Karpas-422 (cell line): ENCODE measurements around the gene CCR3. TPM values are rescaled to one million over a fixed set of nuclear protein-coding genes. Genes with fewer than 3 reads are reported as not detected.
A peak's percentile ranks its signal among the peaks of the same experiment; 100 is the strongest.

Source experiments
- DNase-seq: peaks from one replicate; pipeline ENCODE4 v3.0.0-alpha.2; 2015
- H2AFZ ChIP-seq: fragments of 200-600 bp; sonication (generic); 2 replicates; pipeline ENCODE4 v1.6.1; 2014; ENCODE audit warnings: antibody characterized with exemption, low read length, mixed read lengths
- H3K27ac ChIP-seq: fragments of 200-600 bp; sonication (generic); 2 replicates; pipeline ENCODE4 v1.5.1; 2014; ENCODE audit warnings: mild to moderate bottlenecking, low read length, moderate library complexity
- H3K27me3 ChIP-seq: fragments of 200-600 bp; sonication (generic); 2 replicates; pipeline ENCODE4 v1.6.1; 2014; ENCODE audit warnings: low read length, mixed read lengths
- H3K36me3 ChIP-seq: fragments of 200-600 bp; sonication (generic); 2 replicates; pipeline ENCODE4 v1.6.1; 2014; ENCODE audit warnings: low read length, mixed read lengths; ENCODE audit not compliant: insufficient read depth
- H3K4me1 ChIP-seq: fragments of 200-600 bp; sonication (generic); 2 replicates; pipeline ENCODE4 v1.6.1; 2014; ENCODE audit warnings: mild to moderate bottlenecking, low read length, mixed read lengths
- H3K4me2 ChIP-seq: fragments of 200-600 bp; sonication (generic); 2 replicates; pipeline ENCODE4 v1.6.1; 2014; ENCODE audit warnings: low read length, low read depth, mild to moderate bottlenecking; ENCODE audit not compliant: poor library complexity, severe bottlenecking
- H3K4me3 ChIP-seq: fragments of 200-600 bp; sonication (generic); 2 replicates; pipeline ENCODE4 v1.5.1; 2014; ENCODE audit warnings: mild to moderate bottlenecking, antibody characterized with exemption, low read length, mixed read lengths
- H3K79me2 ChIP-seq: fragments of 200-600 bp; sonication (generic); 2 replicates; pipeline ENCODE4 v1.6.1; 2014; ENCODE audit warnings: mild to moderate bottlenecking, low read length, mixed read lengths
- H3K9ac ChIP-seq: fragments of 200-600 bp; sonication (generic); 2 replicates; pipeline ENCODE4 v1.6.0; 2014; ENCODE audit warnings: low read length
- H3K9me2 ChIP-seq: fragments of 200-600 bp; sonication (generic), shearing (Covaris generic); replicated peaks from 2 replicates; pipeline ENCODE4 v1.6.0; 2014; ENCODE audit warnings: mild to moderate bottlenecking, low read length, moderate library complexity; ENCODE audit not compliant: insufficient read depth
- H3K9me3 ChIP-seq: fragments of 300-700, 200-600 bp; sonication (generic); 2 replicates; pipeline ENCODE4 v1.6.1; 2014; ENCODE audit warnings: low read length, mixed read lengths
- H4K20me1 ChIP-seq: fragments of 200-600 bp; sonication (generic); 2 replicates; pipeline ENCODE4 v1.6.1; 2014; ENCODE audit warnings: mild to moderate bottlenecking, antibody characterized with exemption, low read length, low read depth; ENCODE audit not compliant: insufficient read depth
- total RNA-seq: library from RNA; depleted of rRNA; stranded (reverse); fragments of >200 nt; shearing (Covaris generic); gene quantifications from 2 replicates; pipeline ENCODE4 v1.2.3, GENCODE V29; 2014; ENCODE audit warnings: low replicate concordance

Gene CCR3
- total RNA-seq, 1 experiment from 2014 or later: not detected

DNA sequence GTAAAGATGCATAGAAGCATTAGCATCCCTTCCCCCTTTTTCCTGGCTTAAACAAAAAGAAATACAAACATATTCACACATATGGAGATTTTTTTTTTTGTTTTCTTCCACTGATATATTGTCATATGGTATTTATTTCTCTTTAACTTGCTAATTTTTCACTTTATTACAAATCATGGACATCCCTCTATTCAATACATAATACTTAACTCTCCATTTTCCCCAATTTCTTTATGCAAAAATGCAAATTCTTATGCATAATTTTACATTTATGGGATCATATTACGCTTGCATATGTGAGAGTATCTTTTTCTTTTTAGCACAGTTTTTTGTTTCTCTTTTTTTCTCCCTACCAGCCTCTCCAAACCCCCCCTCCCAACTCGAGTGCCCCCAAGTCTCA is 48.8 kb downstream of the CCR3 start:
- Histone ChIP-seq H3K4me2 (no peak overlapping the region), H3K9me3 (no peaks in the 10 kb centered on the region), H3K9ac (no peak overlapping the region), H3K79me2 (no peaks in the 10 kb centered on the region), H3K4me3 (no peak overlapping the region), H3K4me1 (no peaks in the 10 kb centered on the region), H3K36me3 (no peaks in the 10 kb centered on the region), H3K27ac (no peak overlapping the region), H4K20me1 (no peaks in the 10 kb centered on the region), H2AFZ (no peak overlapping the region), H3K27me3 (no peaks in the 10 kb centered on the region), H3K9me2 (no peaks in the 10 kb centered on the region)
- no peak for DNase-seq

DNA sequence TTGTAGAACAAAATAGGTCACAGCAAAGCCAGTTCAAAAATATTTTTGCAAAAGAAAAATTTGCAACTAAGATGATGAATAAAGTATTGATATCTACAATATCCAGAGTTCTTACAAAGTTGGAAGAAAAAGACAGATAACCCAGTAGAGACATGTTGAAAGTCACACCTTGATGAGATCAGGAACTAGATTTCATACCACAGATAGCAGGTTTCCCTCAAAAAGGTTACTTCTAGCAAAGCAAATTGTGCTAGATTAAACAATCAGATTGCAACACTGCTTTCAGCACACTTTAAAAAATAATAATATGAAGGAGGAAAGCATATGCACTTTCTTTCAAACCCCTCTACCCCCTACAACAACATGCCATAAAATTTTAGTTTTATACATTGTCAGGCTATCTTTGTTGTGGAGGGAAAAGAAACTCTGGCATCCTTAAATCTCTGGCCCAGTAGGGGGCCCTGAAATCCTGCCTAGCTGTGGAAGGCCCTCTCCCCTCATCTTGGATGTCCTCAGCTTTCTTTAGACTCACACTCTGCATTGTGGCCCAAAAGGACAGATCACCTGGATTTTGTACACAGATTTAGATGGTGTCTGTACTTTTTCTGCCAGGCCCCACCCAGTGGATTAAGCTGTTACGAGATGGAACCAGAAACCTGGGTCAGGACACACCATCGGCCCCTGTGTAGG is 50.9 kb downstream of the CCR3 start:
- H4K20me1 ChIP-seq: no peaks in the 10 kb centered on the region
- H3K9me3 ChIP-seq: no peaks in the 10 kb centered on the region
- no peaks in the 10 kb centered on the region for H3K36me3 ChIP-seq
- no peaks in the 10 kb centered on the region for H3K9me2 ChIP-seq
- no peak overlapping the region for H3K27ac ChIP-seq
- DNase-seq: no peak
- no peak overlapping the region for H3K4me2 ChIP-seq
- no peak overlapping the region for H3K4me3 ChIP-seq
- H3K79me2 ChIP-seq: no peaks in the 10 kb centered on the region
- no peaks in the 10 kb centered on the region for H3K27me3 ChIP-seq
- H3K4me1 ChIP-seq: peaks cover 4% of the 10 kb centered on the region
- no peak overlapping the region for H3K9ac ChIP-seq
- H2AFZ ChIP-seq: no peak overlapping the region

DNA sequence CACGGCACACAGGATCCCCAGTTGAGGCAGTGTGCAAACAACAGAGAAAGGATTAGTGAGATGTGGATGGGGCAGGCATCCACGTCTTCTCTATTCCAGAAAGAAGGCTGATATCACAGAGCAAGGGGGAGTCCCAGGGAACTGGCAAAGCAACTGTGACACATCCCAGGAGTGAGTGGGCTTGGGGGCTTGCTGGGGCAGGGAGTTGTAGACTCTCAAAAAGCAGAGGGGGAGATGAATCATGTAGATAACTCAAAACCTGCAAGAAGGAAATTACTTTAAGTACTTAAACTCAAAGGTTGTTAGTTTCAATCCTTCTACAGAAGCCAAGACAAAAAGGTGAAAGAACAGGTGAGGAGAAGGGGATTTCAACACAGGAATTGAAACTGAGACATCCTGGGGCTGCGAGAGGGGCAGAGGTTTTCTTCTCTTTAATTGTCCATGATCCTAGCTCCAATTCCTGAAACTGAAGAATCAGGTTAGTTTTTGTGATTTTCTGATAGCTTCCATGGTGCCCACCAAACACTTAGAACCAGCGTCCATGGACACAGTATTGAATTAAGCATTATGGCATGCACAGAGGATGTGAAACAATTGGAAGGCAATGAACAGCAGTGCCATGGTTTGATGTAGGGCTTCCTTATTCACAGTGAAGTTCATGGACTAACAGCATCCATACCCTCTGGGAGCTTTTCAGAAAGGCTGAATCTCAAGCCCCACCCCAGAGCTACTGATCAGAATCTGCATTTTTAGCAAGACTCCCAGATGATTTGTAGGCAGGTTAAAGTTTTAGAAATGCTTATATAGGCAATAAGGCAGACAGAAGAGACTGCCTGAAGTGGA is 52.0 kb downstream of the CCR3 start:
- no peak overlapping the region for H3K9ac ChIP-seq
- DNase-seq: no peak
- H3K27ac ChIP-seq: no peak overlapping the region
- peaks cover 14% of the 10 kb centered on the region for H3K4me1 ChIP-seq
- no peaks in the 10 kb centered on the region for H3K36me3 ChIP-seq
- H3K79me2 ChIP-seq: no peaks in the 10 kb centered on the region
- no peaks in the 10 kb centered on the region for H3K9me2 ChIP-seq
- H3K4me3 ChIP-seq: no peak overlapping the region
- H3K4me2 ChIP-seq: no peak overlapping the region
- no peaks in the 10 kb centered on the region for H3K27me3 ChIP-seq
- no peaks in the 10 kb centered on the region for H4K20me1 ChIP-seq
- H3K9me3 ChIP-seq: no peaks in the 10 kb centered on the region
- no peak overlapping the region for H2AFZ ChIP-seq

DNA sequence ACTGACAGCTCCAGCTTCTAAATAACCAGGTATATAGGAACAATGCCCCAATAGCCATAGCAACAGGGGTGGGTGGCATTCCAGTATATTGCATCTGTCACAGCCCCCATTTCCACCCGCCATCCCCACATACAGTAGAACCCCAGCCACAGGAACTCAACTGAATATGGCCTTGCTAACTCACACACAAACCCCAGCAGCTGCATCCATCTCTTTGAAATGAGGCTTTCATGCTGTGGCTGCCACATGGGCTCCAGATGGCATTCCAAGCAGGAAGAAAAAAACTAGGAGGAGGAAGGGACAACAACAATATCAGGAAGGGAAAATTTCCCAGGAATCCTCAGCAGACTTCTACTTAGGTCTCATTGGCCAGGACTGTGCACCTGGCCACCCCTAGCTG is 54.6 kb downstream of the CCR3 start:
- Histone ChIP-seq H4K20me1 (no peaks in the 10 kb centered on the region), H3K9me2 (no peaks in the 10 kb centered on the region), H3K9ac (no peak overlapping the region), H3K9me3 (no peaks in the 10 kb centered on the region), H3K27ac (no peak overlapping the region), H3K4me1 (peaks cover 32% of the 10 kb centered on the region), H3K4me3 (no peak overlapping the region), H2AFZ (no peak overlapping the region), H3K79me2 (no peaks in the 10 kb centered on the region), H3K36me3 (no peaks in the 10 kb centered on the region), H3K4me2 (no peak overlapping the region), H3K27me3 (no peaks in the 10 kb centered on the region)
- no peak for DNase-seq

DNA sequence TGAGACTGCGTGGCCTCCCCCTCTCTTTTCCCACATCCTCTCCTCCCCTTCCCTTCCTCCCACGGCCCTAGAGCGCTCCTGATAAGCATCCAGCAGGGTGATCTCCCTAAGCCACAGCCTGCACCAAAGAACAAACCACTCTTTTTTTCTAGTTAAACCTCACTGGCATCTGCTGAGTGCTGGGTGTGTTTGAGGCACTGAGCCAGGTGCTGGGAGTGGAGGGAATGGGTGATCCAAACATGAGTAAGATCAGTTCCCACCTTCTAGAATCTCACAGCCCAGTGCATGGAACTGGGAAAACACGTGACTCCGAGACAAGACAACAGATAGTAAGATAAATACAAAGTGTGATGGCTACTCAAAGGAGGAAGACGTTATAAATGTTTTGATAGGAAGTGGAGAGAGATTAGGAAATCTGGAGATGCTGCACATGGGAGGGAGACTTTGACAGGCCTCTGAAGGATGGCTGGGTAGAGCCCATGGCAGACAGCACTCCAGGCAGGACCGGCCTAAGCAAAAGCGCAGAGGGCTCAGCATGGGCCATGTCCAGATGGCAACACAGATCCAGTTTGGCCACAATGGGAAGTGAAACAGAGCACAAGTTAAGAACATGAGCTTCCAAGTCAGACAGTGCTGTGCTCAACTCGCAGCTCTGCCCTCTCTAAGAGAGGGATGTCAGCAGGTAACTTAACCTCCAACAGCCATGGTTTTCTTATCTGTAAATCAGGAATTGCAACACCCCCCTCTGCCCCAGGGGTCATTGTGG is 55.6 kb downstream of the CCR3 start:
- Histone ChIP-seq H3K9me3 (no peaks in the 10 kb centered on the region), H3K27ac (no peak overlapping the region), H3K36me3 (no peaks in the 10 kb centered on the region), H3K9me2 (no peaks in the 10 kb centered on the region), H4K20me1 (no peaks in the 10 kb centered on the region), H3K4me2 (no peak overlapping the region), H3K9ac (no peak overlapping the region), H3K4me1 (peaks cover 32% of the 10 kb centered on the region), H2AFZ (no peak overlapping the region), H3K27me3 (no peaks in the 10 kb centered on the region), H3K79me2 (no peaks in the 10 kb centered on the region), H3K4me3 (no peak overlapping the region)
- no peak for DNase-seq

DNA sequence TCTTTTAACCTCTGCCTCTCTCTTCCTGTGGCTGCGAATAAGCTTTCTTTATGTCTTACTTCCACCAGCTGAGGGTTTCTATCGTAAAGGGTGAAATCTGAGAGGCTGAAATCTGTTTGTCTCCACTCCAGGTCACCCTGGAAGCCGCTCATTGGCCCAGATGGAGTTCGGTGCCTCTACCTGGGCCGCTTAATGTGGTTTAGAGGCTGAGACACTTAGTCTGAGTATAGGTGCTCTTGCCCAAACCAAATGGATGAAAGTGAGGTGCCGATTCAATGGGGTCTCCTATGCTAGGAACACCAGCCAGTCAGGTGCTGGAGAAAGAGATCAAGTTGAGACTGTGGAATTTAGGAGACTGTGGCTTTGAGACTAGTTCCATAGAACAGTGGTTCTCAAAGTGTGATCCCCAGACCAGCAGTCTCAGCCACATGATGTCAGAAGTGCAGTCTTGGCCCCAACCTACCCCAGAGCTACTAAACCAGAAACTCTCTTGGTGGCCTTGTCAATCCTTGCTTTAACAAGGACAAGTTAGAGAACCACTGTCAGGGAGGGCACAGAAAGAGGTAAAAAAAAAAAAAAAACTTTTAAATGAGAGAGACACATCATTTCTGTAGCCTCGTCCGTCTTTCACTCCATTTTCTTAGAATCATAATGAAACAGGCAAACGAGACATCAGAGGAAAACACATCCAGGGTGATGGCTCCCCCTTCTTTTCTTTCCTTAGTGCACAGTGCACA is 56.8 kb downstream of the CCR3 start:
- Histone ChIP-seq H3K36me3 (no peaks in the 10 kb centered on the region), H3K27me3 (no peaks in the 10 kb centered on the region), H3K27ac (no peak overlapping the region), H3K9me3 (no peaks in the 10 kb centered on the region), H3K4me3 (no peak overlapping the region), H3K9me2 (no peaks in the 10 kb centered on the region), H3K9ac (no peak overlapping the region), H3K4me1 (peaks cover 32% of the 10 kb centered on the region), H2AFZ (no peak overlapping the region), H3K4me2 (peak overlapping the region; percentile 66), H3K79me2 (no peaks in the 10 kb centered on the region), H4K20me1 (no peaks in the 10 kb centered on the region)
- DNase-seq: no peak

DNA sequence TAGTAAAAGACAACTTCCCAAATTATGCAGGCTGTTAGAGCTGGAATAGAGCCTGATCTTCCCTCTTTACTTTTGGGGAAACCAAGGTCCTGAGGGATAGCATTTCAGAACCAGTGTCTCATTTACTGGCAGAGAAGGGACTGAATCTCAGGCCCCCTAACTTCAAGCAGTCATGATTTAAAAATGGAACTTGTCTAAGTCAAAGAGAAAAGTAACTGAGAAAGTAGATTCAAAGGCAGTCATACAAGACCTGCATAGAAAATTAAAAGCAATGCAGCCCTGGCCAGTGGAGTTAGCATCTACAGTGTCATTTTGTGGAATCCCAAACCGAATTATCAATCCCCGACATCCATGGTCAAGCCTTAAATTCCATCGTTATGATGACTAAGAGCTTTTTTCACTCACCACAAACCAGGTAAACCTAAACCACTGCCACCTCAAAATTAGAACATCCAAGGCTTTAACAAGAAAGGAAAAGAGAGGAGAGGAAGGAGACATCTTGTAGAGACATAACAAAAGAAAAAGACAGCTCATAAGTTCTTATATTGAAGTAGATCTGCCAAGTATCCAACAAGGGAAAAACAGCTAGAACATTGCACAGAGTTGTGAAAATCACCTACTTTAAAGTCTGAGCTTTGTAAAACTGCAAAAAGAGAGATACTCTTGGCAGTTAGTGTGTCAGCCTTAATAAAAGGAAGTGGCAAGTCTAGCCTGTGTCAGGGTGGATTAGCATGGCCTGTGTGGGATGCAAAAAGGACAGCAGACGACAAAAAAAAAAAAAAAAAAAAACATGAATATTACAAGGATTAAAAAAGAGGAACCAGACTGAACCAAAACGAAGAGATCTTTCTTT is 57.6 kb downstream of the CCR3 start:
- H3K4me2 ChIP-seq: peak overlapping the region; percentile 66
- peak overlapping the region; percentile 59 for H3K27ac ChIP-seq
- peak overlapping the region; percentile 38 for H3K9ac ChIP-seq

More for the DNA sequence above, 57.6 kb downstream of the CCR3 start:
- Histone ChIP-seq H2AFZ (peak overlapping the region; percentile 55), H3K4me3 (no peak overlapping the region; the same call in 1 of the 2 replicates), H3K9me3 (no peaks in the 10 kb centered on the region), H3K27me3 (no peaks in the 10 kb centered on the region), H3K9me2 (no peaks in the 10 kb centered on the region), H3K4me1 (peaks cover 32% of the 10 kb centered on the region), H4K20me1 (no peaks in the 10 kb centered on the region), H3K36me3 (no peaks in the 10 kb centered on the region), H3K79me2 (no peaks in the 10 kb centered on the region)
- DNase-seq: peak; percentile 89
